ENCODE results near the gene SPATS2. TPM values are rescaled to one million over a fixed set of nuclear protein-coding genes. Genes with fewer than 3 reads are reported as not detected.

SPATS2 gene
- total RNA-seq, 4 donors from 2014 or later = 14.0 to 26.5 (median 19.6) TPM

- TF ChIP-seq POLR2A (IDR thresholded peaks at IDR 0.05) = no peak
- TF ChIP-seq CTCF (IDR thresholded peaks at IDR 0.05) = no peak
- 74 to 86% methylated on average over 3 to 4 of the region's 4 CpGs for WGBS, 2 donors
Observed at GRCh38 chr12:49545815-49546214, 178.6 kb downstream of the SPATS2 start.

GRCh38 chr12:49546481-49546880 lies 179.2 kb downstream of the SPATS2 start:
- TF ChIP-seq POLR2A (IDR thresholded peaks at IDR 0.05) = no peak
- no peak for TF ChIP-seq CTCF (IDR thresholded peaks at IDR 0.05)
- DNase-seq (ENCODE audit: low spot score in 2 of 2) = peak in 1 of 2 donors; percentile 68
- intact Hi-C loops (cut with DNase I; ENCODE audit: low total_unique reads) = no loop called here
- H3K4me3 ChIP-seq (ENCODE audit: low read depth, poor library complexity, severe bottlenecking) = no peak overlapping the region
- WGBS, 2 donors = 66 to 75% methylated on average over 1 to 3 of the region's 3 CpGs

More at GRCh38 chr12:49545815-49546214, 178.6 kb downstream of the SPATS2 start:
- intact Hi-C loops (cut with DNase I; ENCODE audit: low total_unique reads) = no loop called here
- H3K4me3 ChIP-seq (ENCODE audit: low read depth, poor library complexity, severe bottlenecking) = no peak overlapping the region
- no peak for DNase-seq (ENCODE audit: low spot score in 2 of 2)

- no peak overlapping the region for H3K4me3 ChIP-seq (ENCODE audit: low read depth, poor library complexity, severe bottlenecking)
- DNase-seq (ENCODE audit: low spot score in 2 of 2) = no peak
- 67 to 71% methylated on average over 7 of the region's 7 CpGs for WGBS, 2 donors
- intact Hi-C loops (cut with DNase I; ENCODE audit: low total_unique reads) = no loop called here
- TF ChIP-seq POLR2A (IDR thresholded peaks at IDR 0.05) (no peak), CTCF (IDR thresholded peaks at IDR 0.05) (no peak)
Observed at GRCh38 chr12:49547090-49547690, 179.9 kb downstream of the SPATS2 start.

- no peak overlapping the region for H3K4me3 ChIP-seq (ENCODE audit: low read depth, poor library complexity, severe bottlenecking)
- no peak for TF ChIP-seq CTCF (IDR thresholded peaks at IDR 0.05)
- TF ChIP-seq POLR2A (IDR thresholded peaks at IDR 0.05) = no peak
- intact Hi-C loops (cut with DNase I; ENCODE audit: low total_unique reads) = no loop called here
- WGBS, 2 donors = 37 to 39% methylated on average over 6 to 8 of the region's 8 CpGs
- DNase-seq (ENCODE audit: low spot score in 2 of 2) = no peak
Observed at GRCh38 chr12:49548481-49548821, 181.2 kb downstream of the SPATS2 start.

- no peak overlapping the region for H3K4me3 ChIP-seq (ENCODE audit: low read depth, poor library complexity, severe bottlenecking)
- intact Hi-C loops (cut with DNase I; ENCODE audit: low total_unique reads) = no loop called here
- DNase-seq (ENCODE audit: low spot score in 2 of 2) = no peak
- TF ChIP-seq CTCF (IDR thresholded peaks at IDR 0.05) (no peak), POLR2A (IDR thresholded peaks at IDR 0.05) (no peak)
- 25% methylated on average over 23 to 39 of the region's 70 CpGs for WGBS, 2 donors
Observed at GRCh38 chr12:49548822-49549648, 181.8 kb downstream of the SPATS2 start.

Data from lower leg skin (tissue), 4 donors.